ENCODE data around the gene TRIM73.
"Not testable (repeated sequence)": the region's sequence is repeated elsewhere in the genome, so short reads cannot be mapped to it uniquely, and the experiment has no call there.

Gene TRIM73

GRCh38 chr7:75415829-75416373 is 20.5 kb downstream of the TRIM73 start:
- not testable (repeated sequence) for DNase-seq

DNA sequence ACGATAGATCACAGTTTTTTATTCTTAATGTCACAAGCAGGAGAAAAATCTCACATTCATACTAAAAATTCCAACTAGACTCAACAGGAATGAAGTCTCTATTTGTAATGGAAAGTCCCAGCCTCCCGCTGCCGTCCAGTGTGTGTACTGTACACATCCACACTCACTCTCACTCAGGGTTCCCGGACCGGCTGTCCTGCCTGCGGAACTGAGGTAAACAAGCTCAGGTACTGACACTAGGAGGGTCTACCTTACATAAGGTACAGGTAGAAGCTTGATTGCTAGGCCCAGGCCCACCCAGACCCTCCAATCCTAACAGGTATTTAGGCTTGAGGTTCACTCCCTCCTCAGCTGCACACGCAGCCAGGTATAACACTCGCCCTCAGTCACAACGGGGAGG is 21.4 kb downstream of the TRIM73 start:
- DNase-seq, result not testable (repeated sequence)

DNA sequence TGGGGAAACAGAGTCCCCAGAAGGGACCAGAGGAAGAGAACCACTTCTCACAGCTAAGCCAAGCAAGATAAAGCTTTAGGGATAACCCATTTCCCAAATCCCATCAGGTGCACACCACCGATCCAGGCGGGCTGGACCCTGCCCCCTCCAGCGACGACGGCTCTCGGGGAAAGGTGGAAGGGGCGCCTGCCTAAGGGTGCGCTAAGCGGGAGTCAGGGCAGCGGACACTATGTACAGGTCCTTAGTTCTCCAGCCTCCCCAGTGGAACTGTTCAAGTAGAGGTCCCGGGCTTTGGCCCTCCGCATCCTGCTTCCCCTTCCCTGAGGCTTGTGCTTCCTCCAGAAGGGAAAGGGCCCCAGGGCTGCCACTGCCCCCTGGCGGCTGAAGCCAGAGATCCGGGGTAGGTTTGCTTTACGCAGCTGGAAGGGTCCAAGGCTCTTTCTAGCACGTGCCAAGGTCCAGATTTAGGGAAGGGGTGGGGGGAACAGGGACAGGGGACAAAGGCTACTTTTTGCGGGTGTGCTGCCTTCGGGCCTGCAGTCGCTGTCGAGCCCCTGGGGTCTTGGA is 22.9 kb downstream of the TRIM73 start:
- not testable (repeated sequence) for DNase-seq

DNA sequence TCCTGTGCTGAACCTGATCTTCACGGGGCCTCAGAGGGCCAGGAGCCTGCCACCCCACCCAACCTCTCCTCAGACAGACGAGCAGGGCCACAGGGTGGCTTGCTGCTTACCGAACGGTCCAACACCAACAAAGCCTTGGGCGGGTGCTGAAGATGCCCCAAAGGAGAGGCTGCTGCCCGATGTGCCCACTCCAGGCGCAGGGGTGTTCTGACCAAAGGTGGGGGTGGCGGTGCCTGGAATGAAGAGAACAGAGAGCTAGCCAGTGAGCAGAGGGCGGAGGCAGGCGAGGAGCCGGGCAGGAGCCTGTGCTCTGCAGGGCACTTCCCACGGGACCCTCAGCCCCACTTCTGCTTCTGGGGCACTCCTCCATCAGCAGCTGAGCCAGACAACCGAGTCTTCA is 23.8 kb downstream of the TRIM73 start:
- not testable (repeated sequence) for DNase-seq

GRCh38 chr7:75419693-75420092 is 24.3 kb downstream of the TRIM73 start:
- DNase-seq, result not testable (repeated sequence)

DNA sequence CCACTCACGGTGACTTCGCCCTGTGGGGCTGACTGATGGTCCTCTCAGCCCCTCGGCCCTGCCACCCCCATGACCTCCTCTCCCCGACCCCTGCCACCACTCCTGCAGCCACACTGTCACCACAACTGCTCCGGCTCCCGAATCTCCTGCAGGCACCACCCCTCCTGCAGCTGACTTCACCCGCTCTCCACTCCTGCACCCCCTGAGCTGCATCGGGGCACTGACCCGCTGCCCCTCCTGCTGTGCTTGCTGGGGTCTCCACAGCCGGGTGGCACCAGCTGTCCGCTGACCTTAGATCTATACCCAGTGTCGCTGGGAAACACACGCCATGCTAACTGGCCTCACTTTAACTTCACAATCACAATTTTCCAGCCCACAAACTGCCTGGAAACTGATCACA is 24.7 kb downstream of the TRIM73 start:
- DNase-seq, result not testable (repeated sequence)

- not testable (repeated sequence) for DNase-seq
Observed at GRCh38 chr7:75421798-75422710, 26.6 kb downstream of the TRIM73 start.

GRCh38 chr7:75423481-75423880 is 28.1 kb downstream of the TRIM73 start:
- not testable (repeated sequence) for DNase-seq

- not testable (repeated sequence) for DNase-seq
Observed at GRCh38 chr7:75439000-75439399, 43.6 kb downstream of the TRIM73 start.

DNA sequence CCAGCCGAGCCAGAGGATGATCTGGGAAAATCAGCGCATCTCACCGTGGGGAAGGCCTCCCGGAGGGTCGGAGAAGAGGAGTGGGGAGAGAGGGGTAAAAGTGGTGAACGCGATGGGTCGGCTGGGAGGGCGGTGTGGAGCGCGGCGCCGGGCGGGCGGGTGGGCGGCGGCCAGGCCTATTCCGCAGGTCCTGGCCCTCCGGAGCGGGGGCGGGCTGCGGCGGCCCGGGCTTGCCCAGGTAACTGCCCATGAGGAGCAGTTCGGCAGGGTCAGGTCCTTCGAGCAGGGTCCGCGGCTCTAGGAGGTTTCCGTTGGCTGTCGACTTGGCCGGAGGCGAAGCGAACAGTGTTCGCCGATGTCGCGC is 46.7 kb downstream of the TRIM73 start:
- not testable (repeated sequence) for DNase-seq

DNA sequence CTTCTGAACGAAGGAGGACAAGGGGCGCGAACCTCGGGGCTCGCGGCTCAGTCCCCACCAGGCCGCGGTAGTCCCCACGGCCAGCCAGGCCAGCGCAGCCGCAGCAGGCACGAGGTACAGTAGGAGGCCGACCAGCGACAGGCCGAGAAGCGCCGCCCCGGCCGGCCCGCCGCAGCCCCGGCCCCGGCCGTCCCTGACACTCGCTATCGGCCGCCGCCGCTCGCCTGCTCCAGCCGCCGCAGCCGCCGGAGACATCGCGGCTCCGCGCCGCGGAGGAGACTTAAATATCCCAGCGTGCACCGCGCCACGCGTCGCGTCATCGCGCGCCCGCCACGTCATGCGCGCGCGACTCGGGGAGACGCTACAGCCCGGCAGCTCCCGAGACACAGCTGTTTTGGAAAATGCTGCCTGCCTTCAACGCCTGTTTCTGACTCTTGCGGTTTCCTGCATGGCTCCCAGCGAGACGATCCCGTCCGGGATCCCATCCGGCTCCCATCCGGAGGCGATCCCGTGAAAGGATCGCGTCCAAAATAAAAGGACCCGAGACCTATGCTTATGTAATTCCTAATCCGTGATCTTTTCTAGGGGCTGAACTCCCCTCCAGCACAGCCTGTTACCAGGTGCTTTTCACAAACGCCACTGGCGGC is 47.2 kb downstream of the TRIM73 start:
- DNase-seq, result peak; percentile 31

DNA sequence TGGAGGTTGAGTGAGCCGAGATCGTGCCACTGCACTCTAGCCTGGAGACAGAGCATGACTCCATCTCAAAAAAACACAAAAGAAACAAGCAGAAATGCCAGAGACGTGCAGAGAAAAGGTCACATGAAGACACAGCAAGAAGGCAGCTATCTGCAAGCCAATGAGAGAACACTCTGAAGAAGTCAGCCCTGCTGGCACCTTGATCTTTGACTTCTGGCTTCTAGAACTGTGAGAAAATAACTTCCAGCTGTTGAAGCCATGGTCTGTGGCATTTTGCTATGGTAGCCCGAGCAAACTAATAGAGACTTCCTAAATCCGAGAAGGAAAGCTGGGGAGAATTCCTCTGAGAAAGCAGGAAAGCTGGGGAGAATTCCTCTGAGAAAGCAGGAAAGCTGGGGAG is 54.5 kb downstream of the TRIM73 start:
- not testable (repeated sequence) for DNase-seq

DNA sequence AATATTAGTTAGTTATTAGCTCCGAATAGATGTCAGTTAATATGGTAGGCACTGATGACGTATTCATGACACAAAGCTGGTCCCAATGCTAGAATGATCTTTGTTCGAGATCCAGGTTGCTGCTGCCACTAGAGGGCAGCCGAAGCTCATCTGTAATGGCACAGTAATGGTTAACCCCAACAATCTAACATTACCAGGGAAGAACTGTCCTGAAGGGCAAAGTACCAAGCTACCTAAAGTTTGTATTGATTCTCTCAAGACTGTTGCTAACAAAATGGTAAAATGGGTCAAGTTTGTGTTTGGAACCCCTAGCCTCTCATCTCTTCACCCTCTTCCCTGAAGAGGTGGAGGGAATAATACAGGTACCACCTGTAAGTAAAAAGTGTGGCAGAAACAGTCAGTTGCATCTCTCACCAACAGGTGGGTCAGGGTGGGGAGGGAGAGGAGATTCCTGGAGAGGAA is 57.1 kb downstream of the TRIM73 start:
- DNase-seq, result not testable (repeated sequence)
